Common myeloid progenitor, CD34-positive (primary cell): ENCODE measurements around the gene BEND7.

Experiments used
- CTCF ChIA-PET: fragments of 350-600 bp; sonication (Branson Sonifier 250); formaldehyde crosslinking; loops from one replicate; lab custom pipeline; 2021; ENCODE audit warnings: antibody characterized with exemption; lab: Charles Lee
- POLR2A ChIA-PET: fragments of 350-600 bp; sonication (Branson Sonifier 250); formaldehyde crosslinking; loops from one replicate; lab custom pipeline; 2021; ENCODE audit warnings: antibody characterized with exemption; lab: Charles Lee
- DNase-seq, 3 donors: peaks; one replicate each; pipeline versions ENCODE4 v3.0.0 to v3.0.0-alpha.2; 2013
- H3K27ac ChIP-seq, 2 experiments: 1 replicate in 1 of 2; 2 replicates in 1 of 2; pipeline ENCODE4 v1.7.0; 2013; ENCODE audit warnings: inconsistent platforms in 2 of 2, low read length in 2 of 2, mild to moderate bottlenecking in 2 of 2, low read depth in 1 of 2, moderate library complexity in 1 of 2; ENCODE audit not compliant: severe bottlenecking in 2 of 2, insufficient read depth in 1 of 2, poor library complexity in 1 of 2
- H3K27me3 ChIP-seq, 5 experiments: replicated peaks in 2 of 5; 1 replicate in 3 of 5; 2 replicates in 2 of 5; pipeline versions ENCODE4 v1.6.1 to v1.7.0; 2013; ENCODE audit warnings: low read length in 4 of 5, mild to moderate bottlenecking in 2 of 5, moderate library complexity in 2 of 5, inconsistent platforms in 1 of 5; ENCODE audit not compliant: insufficient read depth in 5 of 5, control insufficient read depth in 4 of 5
- H3K36me3 ChIP-seq, 4 experiments: 1 replicate in 2 of 4; 2 replicates in 2 of 4; pipeline versions ENCODE4 v1.6.1 to v1.7.0; 2013; ENCODE audit warnings: low read length in 3 of 4, control low read depth in 1 of 4, mild to moderate bottlenecking in 1 of 4; ENCODE audit not compliant: control insufficient read depth in 4 of 4, insufficient read depth in 4 of 4
- H3K4me1 ChIP-seq, 4 experiments: 1 replicate in 3 of 4; 2 replicates in 1 of 4; pipeline versions ENCODE4 v1.6.1 to v1.7.1; 2013; ENCODE audit warnings: low read length in 3 of 4, mild to moderate bottlenecking in 3 of 4, control low read depth in 1 of 4, inconsistent platforms in 1 of 4, moderate library complexity in 1 of 4; ENCODE audit not compliant: control insufficient read depth in 4 of 4, insufficient read depth in 4 of 4; ENCODE audit errors: control extremely low read depth in 1 of 4
- H3K4me3 ChIP-seq, 7 experiments: 1 replicate in 4 of 7; 2 replicates in 3 of 7; pipeline versions ENCODE4 v1.5.1 to v1.7.0; 2013; ENCODE audit warnings: mild to moderate bottlenecking in 7 of 7, low read length in 6 of 7, moderate library complexity in 6 of 7, inconsistent platforms in 2 of 7, low read depth in 2 of 7, control low read depth in 1 of 7; ENCODE audit not compliant: insufficient read depth in 4 of 7, control insufficient read depth in 1 of 7; ENCODE audit errors: extremely low read depth in 1 of 7
- H3K9me3 ChIP-seq, 5 experiments: 1 replicate in 4 of 5; 2 replicates in 1 of 5; pipeline versions ENCODE4 v1.6.1 to v1.7.1; 2013; ENCODE audit warnings: low read length in 4 of 5, mild to moderate bottlenecking in 2 of 5, inconsistent platforms in 1 of 5, low read depth in 1 of 5, moderate library complexity in 1 of 5; ENCODE audit not compliant: control insufficient read depth in 4 of 5, insufficient read depth in 2 of 5; ENCODE audit errors: control extremely low read depth in 1 of 5
- WGBS: methylation state at CpG from one replicate; pipeline ENCODE4 v1.1.5; 2013; ENCODE audit not compliant: insufficient coverage; 5-methylcytosine and 5-hydroxymethylcytosine counted together

Gene BEND7

DNA sequence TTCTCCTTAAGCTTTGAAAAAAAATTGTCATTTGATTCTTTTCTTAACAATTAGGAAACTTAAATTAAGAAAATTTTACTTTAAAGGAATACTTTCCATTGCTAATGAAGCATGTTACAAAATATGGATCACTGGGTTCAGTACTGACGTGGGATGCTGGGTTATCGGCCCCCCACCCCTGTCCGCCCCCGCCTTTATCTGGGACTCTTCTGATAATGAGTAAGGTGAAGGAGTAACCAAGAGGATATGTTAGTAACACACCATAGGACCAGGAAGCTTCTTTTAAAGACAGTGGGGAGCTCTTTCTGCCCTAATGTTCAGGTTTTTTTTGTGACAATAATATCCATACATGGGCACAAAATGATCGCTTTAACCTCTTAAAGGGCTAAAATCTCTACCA is 29.7 kb downstream of the BEND7 start:
- Histone ChIP-seq H3K9me3 (no peaks in the 10 kb centered on the region), H3K4me3 (no peak overlapping the region), H3K4me1 (peaks cover 0 to 13% (median 6%) of the 10 kb centered on the region in 4 experiments), H3K27me3 (no peaks in the 10 kb centered on the region), H3K27ac (no peak overlapping the region), H3K36me3 (peaks cover 0 to 18% (median 8%) of the 10 kb centered on the region in 4 experiments)
- POLR2A ChIA-PET: no interaction called here
- 93% methylated on average over 5 of the region's 5 CpGs for WGBS
- CTCF ChIA-PET: interaction anchor here (1.0 kb wide), 1 partner anchor 13 kb away, joined by 3 read pairs; no protein-coding TSS in a partner anchor
- DNase-seq: no peak

DNA sequence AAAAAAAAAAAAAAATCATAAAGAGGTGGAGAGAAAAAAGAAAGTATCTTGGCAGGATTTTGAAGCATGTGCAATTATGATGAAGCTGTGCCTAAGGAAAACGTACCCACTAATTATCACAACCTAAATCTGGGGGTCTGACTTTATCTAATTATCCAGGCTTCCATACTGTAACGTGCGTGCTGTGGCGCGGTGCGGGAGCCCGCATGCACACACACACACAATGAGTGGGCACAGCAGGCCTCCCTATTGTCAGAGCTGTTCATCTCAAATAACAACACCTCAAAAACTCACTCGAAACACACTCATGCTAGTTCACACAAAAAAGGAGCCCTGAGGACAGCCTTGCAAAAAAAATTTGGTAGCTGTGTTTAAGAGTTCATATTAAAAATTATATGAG is 31.9 kb downstream of the BEND7 start:
- Histone ChIP-seq H3K36me3 (peaks cover 0 to 21% (median 8%) of the 10 kb centered on the region in 4 experiments), H3K4me3 (no peak overlapping the region), H3K9me3 (no peaks in the 10 kb centered on the region), H3K4me1 (no peaks in the 10 kb centered on the region), H3K27me3 (no peaks in the 10 kb centered on the region), H3K27ac (no peak overlapping the region)
- DNase-seq: peak in 1 of 3 donors; percentile 2
- WGBS: 82% methylated on average over 6 of the region's 8 CpGs
- ChIA-PET CTCF (interaction anchor here (1.7 kb wide), 1 partner anchor 57 kb away, joined by 6 read pairs; no protein-coding TSS in a partner anchor), POLR2A (no interaction called here)

DNA sequence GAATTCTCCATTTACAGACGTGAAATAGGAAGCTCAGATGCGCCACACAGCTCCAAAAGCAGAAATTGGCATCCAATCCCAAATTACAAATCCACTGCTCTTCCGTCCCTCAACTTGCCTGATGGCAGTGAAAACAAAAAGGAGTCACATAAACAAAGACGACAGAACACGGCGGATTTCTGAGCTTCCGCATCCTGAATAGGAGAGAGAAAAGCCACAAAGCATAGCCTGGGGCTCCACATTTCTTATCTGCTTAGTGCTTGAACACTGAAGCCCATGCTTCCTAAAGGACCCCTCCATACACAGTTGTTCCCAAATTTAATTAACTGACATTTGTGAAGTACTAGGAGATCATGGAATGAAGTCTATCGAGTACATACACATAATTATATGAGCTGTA is 32.6 kb downstream of the BEND7 start:
- Histone ChIP-seq H3K4me1 (no peaks in the 10 kb centered on the region), H3K27me3 (no peaks in the 10 kb centered on the region), H3K27ac (no peak overlapping the region), H3K4me3 (no peak overlapping the region), H3K36me3 (peaks cover 0 to 21% (median 8%) of the 10 kb centered on the region in 4 experiments), H3K9me3 (no peaks in the 10 kb centered on the region)
- ChIA-PET CTCF (interaction anchor here (1.1 to 1.8 kb wide), 4 partner anchors 7 to 56 kb away, joined by 3 to 6 read pairs (median 4); no protein-coding TSS in a partner anchor), POLR2A (no interaction called here)
- no peak for DNase-seq
- WGBS: 100% methylated on average over 3 of the region's 8 CpGs

DNA sequence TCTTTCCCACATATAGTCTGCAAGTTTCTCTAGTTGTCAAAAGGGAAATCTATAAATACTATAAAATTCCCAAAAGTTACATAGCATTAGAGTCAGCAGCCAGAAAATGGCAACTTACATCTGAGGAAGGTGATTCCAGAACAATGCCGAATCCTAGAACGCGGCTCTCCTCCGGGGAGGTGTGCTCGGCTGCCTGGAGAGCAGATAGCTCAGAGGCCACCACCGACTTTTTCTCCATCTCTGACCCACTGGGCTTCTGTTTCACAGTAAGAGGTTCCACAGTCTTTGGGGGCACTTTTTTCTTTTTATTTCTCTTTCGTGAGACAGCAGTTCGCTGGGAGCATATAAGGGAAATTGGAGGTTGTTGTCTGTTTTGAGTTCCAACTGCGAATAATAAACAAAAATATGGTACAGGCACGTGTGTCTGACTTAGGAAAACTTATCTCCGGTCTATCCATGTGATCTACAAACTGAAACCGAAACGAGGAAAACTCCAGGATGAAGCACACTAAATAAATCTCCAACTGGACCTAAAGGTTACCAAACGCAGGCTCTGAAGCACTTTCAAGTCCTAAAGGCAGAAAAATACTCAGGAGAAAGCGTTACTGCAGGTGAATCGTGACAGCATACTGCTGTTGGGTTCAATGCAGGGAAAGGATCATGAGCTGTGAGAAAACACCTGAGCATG is 36.2 kb downstream of the BEND7 start:
- no peak overlapping the region for H3K27ac ChIP-seq
- CTCF ChIA-PET: no interaction called here
- H3K9me3 ChIP-seq: no peaks in the 10 kb centered on the region
- WGBS: 94% methylated on average over 13 of the region's 16 CpGs
- H3K36me3 ChIP-seq: peaks cover 0 to 22% (median 6%) of the 10 kb centered on the region in 4 experiments
- POLR2A ChIA-PET: no interaction called here
- no peaks in the 10 kb centered on the region for H3K4me1 ChIP-seq
- no peaks in the 10 kb centered on the region for H3K27me3 ChIP-seq
- H3K4me3 ChIP-seq: no peak overlapping the region
- DNase-seq: no peak

DNA sequence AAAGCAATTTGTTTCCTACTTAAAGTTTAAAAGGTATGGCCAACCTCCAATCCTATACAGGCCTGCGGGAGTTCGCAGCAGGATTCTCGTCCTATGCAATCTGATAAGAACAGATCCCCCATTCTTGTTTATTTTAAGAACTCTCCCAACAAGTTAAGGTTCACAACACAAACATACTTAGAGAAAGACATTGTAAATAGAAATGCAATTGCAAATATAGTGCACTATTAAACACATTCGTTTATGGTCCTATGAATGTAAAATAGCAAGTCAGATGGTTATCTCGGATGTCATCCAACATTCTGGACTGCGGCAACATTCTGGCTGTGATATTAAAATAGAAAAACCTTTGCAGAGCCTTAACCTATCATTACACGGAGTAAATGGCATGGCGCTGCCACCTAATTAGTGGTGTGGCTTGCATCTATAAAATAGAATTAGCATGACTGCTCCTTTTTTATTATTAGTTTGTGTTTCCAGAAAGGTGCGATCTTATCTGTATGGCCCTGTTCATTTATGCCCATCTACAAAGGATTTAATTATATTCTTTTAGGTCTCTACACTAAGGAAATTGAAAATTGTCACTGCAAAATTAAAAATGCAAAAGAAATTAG is 37.0 kb downstream of the BEND7 start:
- CTCF ChIA-PET: no interaction called here
- no peak for DNase-seq

DNA sequence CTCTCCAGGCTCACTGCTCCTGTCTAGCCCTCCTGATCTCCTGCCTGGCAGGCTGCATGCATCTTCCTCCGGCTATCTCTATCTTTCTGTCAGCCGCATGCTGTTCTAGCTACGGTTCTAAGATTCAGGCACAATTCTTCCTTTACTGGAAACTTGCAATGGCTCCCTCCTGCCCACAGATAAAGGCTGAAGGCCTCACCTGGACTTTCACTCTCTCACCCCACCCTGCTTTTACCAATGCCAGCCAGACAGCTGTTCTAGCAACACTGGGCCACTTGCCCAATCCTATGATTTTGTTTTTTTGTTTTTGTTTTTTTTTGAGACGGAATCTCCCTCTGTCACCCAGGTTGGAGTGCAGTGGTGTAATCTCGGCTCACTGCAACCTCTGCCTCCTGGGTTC is 38.3 kb downstream of the BEND7 start:
- H3K27me3 ChIP-seq: no peaks in the 10 kb centered on the region
- CTCF ChIA-PET: no interaction called here
- DNase-seq: no peak
- H3K36me3 ChIP-seq: peaks cover 0 to 15% (median 0%) of the 10 kb centered on the region in 4 experiments
- H3K27ac ChIP-seq: no peak overlapping the region
- POLR2A ChIA-PET: interaction anchor here (0.7 kb wide), 1 partner anchor 36 kb away, joined by 3 read pairs; no protein-coding TSS in a partner anchor
- no peaks in the 10 kb centered on the region for H3K4me1 ChIP-seq
- H3K4me3 ChIP-seq: no peak overlapping the region
- H3K9me3 ChIP-seq: no peaks in the 10 kb centered on the region
- WGBS: 93% methylated on average over 5 of the region's 5 CpGs

More for the DNA sequence above, 37.0 kb downstream of the BEND7 start:
- H3K9me3 ChIP-seq: no peaks in the 10 kb centered on the region
- H3K4me1 ChIP-seq: no peaks in the 10 kb centered on the region
- H3K36me3 ChIP-seq: peaks cover 0 to 22% (median 3%) of the 10 kb centered on the region in 4 experiments
- no peak overlapping the region for H3K27ac ChIP-seq
- POLR2A ChIA-PET: no interaction called here
- H3K27me3 ChIP-seq: no peaks in the 10 kb centered on the region
- 100% methylated on average over 1 of the region's 9 CpGs for WGBS
- no peak overlapping the region for H3K4me3 ChIP-seq

DNA sequence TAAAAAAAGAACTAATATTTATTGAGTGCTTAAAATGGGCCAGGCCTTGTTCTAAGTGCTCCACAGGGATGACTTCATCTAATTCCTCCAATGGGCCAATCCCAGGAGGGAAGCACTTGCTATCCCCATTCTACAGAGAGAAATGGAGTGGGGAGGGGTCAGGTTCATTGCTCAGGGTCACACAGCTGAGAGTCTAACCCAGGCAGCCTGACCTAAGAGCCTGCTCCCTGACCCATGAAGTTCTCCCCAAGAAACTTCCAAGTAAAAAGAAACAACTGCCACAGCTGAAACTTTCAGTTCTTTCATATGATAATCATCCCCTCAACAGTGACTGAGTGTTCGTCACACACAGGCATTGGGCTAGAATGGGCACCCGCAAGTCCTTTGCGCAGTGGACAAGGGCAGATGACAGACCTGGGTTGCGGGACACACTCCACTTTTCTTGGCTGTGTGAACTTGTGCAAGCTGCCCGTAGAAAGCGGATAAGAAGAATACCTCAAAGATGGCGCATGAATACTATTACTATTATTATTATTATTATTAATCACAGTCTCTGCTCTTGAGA is 39.7 kb downstream of the BEND7 start:
- H3K36me3 ChIP-seq: peaks cover 0 to 15% (median 0%) of the 10 kb centered on the region in 4 experiments
- no peak overlapping the region for H3K27ac ChIP-seq
- H3K4me3 ChIP-seq: no peak overlapping the region
- H3K9me3 ChIP-seq: no peaks in the 10 kb centered on the region
- no peaks in the 10 kb centered on the region for H3K27me3 ChIP-seq
- POLR2A ChIA-PET: no interaction called here
- H3K4me1 ChIP-seq: no peaks in the 10 kb centered on the region
- WGBS: 100% methylated on average over 3 of the region's 7 CpGs
- no peak for DNase-seq
- CTCF ChIA-PET: interaction anchor here (1.3 kb wide), 1 partner anchor 19 kb away, joined by 3 read pairs; no protein-coding TSS in a partner anchor
